CD4-positive, CD25-positive, alpha-beta regulatory T cell (primary cell): ENCODE results near the gene AGAP1. TPM values are rescaled to one million over a fixed set of nuclear protein-coding genes. Genes with fewer than 3 reads are reported as not detected.

Source experiments
- ATAC-seq, 2 donors: fragments of 150-1000 bp; cut with Tn5 transposase; one replicate each; pipeline ENCODE4 v1.10.0; 2021; ENCODE audit warnings: low read depth in 2 of 2, moderate number of reproducible peaks in 2 of 2, moderate library complexity in 1 of 2
- DNase-seq, 3 donors: peaks; one replicate each; pipeline versions ENCODE4 v3.0.0 to v3.0.0-alpha.2; 2012 to 2022; ENCODE audit warnings: mixed read lengths in 1 of 3
- H3K27ac ChIP-seq: one replicate; pipeline ENCODE4 v1.7.0; 2013; ENCODE audit warnings: mild to moderate bottlenecking, low read length; ENCODE audit not compliant: insufficient read depth, poor library complexity, severe bottlenecking
- H3K27me3 ChIP-seq: one replicate; pipeline ENCODE4 v1.7.0; 2013; ENCODE audit warnings: low read length; ENCODE audit not compliant: control insufficient read depth, insufficient read depth
- H3K36me3 ChIP-seq: one replicate; pipeline ENCODE4 v1.7.0; 2013; ENCODE audit warnings: mild to moderate bottlenecking, low read length, moderate library complexity; ENCODE audit not compliant: control insufficient read depth, insufficient read depth
- H3K4me1 ChIP-seq: 2 replicates; pipeline ENCODE4 v1.7.0; 2013; ENCODE audit warnings: mild to moderate bottlenecking, low read length; ENCODE audit not compliant: insufficient read depth, control insufficient read depth, poor library complexity, severe bottlenecking
- H3K4me3 ChIP-seq: one replicate; pipeline ENCODE4 v1.7.0; 2013; ENCODE audit warnings: low read depth, mild to moderate bottlenecking, low read length, moderate library complexity
- H3K9me3 ChIP-seq, 2 experiments: 1 replicate in 1 of 2; 2 replicates in 1 of 2; pipeline ENCODE4 v1.7.0; 2013; ENCODE audit warnings: low read length in 2 of 2, mild to moderate bottlenecking in 1 of 2, moderate library complexity in 1 of 2; ENCODE audit not compliant: control insufficient read depth in 2 of 2
- H3K27ac Mint-ChIP-seq, 3 donors: one replicate each; pipeline ENCODE4 v1.8.0; 2020 to 2022; ENCODE audit warnings: mild to moderate bottlenecking in 3 of 3, mixed read lengths in 3 of 3, moderate library complexity in 2 of 3
- H3K27me3 Mint-ChIP-seq: one replicate; pipeline ENCODE4 v1.8.0; 2022; ENCODE audit warnings: mild to moderate bottlenecking, mixed read lengths
- H3K36me3 Mint-ChIP-seq: one replicate; pipeline ENCODE4 v1.8.0; 2020; ENCODE audit warnings: mixed read lengths
- H3K4me1 Mint-ChIP-seq, 4 donors: one replicate each; pipeline ENCODE4 v1.8.0; 2020 to 2022; ENCODE audit warnings: mixed read lengths in 4 of 4, mild to moderate bottlenecking in 1 of 4
- H3K4me3 Mint-ChIP-seq, 4 donors: one replicate each; pipeline ENCODE4 v1.8.0; 2020 to 2022; ENCODE audit warnings: mild to moderate bottlenecking in 4 of 4, mixed read lengths in 4 of 4, moderate library complexity in 3 of 4
- H3K9me3 Mint-ChIP-seq, 7 donors: one replicate each; pipeline ENCODE4 v1.8.0; 2020 to 2022; ENCODE audit warnings: mixed read lengths in 7 of 7, mild to moderate bottlenecking in 3 of 7, moderate library complexity in 2 of 7
- polyA plus RNA-seq, 4 donors: library from polyadenylated mRNA; unstranded; fragments of 300-500 nt; fragmentation: Illumina TruSeq; gene quantifications; one replicate each; pipeline ENCODE4 v1.2.3, GENCODE V29; 2021
- total RNA-seq: library from RNA; stranded (reverse); gene quantifications from one replicate; pipeline ENCODE4 v1.2.3, GENCODE V29; 2022

AGAP1 gene
- total and polyA plus RNA-seq, 5 donors from 2014 or later = 0.99 TPM; not detected in 4

GRCh38 chr2:235900631-235901030 lies 406.8 kb downstream of the AGAP1 start:
- DNase-seq (no peak), ATAC-seq (no peak)
- peaks cover 14% of the 10 kb centered on the region for H3K27me3 Mint-ChIP-seq
- H3K4me3 ChIP-seq = no peak overlapping the region
- no peaks in the 10 kb centered on the region for H3K36me3 ChIP-seq
- H3K9me3 Mint-ChIP-seq = peaks cover 0 to 4% (median 0%) of the 10 kb centered on the region in 7 donors
- H3K27me3 ChIP-seq = no peaks in the 10 kb centered on the region
- H3K4me1 Mint-ChIP-seq = no peaks in the 10 kb centered on the region
- no peaks in the 10 kb centered on the region for H3K4me1 ChIP-seq
- H3K4me3 Mint-ChIP-seq = no peak overlapping the region
- no peaks in the 10 kb centered on the region for H3K36me3 Mint-ChIP-seq
- no peak overlapping the region for H3K27ac ChIP-seq
- no peaks in the 10 kb centered on the region for H3K9me3 ChIP-seq
- H3K27ac Mint-ChIP-seq = no peak overlapping the region

GRCh38 chr2:235901243-235901642 lies 407.4 kb downstream of the AGAP1 start:
- H3K36me3 ChIP-seq = no peaks in the 10 kb centered on the region
- no peak overlapping the region for H3K4me3 ChIP-seq
- Mint-ChIP-seq H3K27ac (no peak overlapping the region), H3K36me3 (no peaks in the 10 kb centered on the region), H3K4me1 (no peaks in the 10 kb centered on the region), H3K27me3 (peaks cover 18% of the 10 kb centered on the region), H3K9me3 (peaks cover 0 to 4% (median 0%) of the 10 kb centered on the region in 7 donors), H3K4me3 (no peak overlapping the region)
- no peak overlapping the region for H3K27ac ChIP-seq
- no peaks in the 10 kb centered on the region for H3K9me3 ChIP-seq
- H3K27me3 ChIP-seq = no peaks in the 10 kb centered on the region
- no peaks in the 10 kb centered on the region for H3K4me1 ChIP-seq
- ATAC-seq (no peak), DNase-seq (no peak)

- H3K4me3 ChIP-seq = no peak overlapping the region
- H3K36me3 Mint-ChIP-seq = no peaks in the 10 kb centered on the region
- no peaks in the 10 kb centered on the region for H3K36me3 ChIP-seq
Observed at GRCh38 chr2:235903782-235904584, 410.1 kb downstream of the AGAP1 start.

GRCh38 chr2:235904585-235904931 lies 410.7 kb downstream of the AGAP1 start:
- DNase-seq = no peak
- Mint-ChIP-seq H3K4me1 (no peaks in the 10 kb centered on the region), H3K27me3 (peaks cover 24% of the 10 kb centered on the region), H3K4me3 (no peak overlapping the region), H3K36me3 (no peaks in the 10 kb centered on the region), H3K9me3 (peaks cover 0 to 4% (median 0%) of the 10 kb centered on the region in 7 donors), H3K27ac (no peak overlapping the region)
- Histone ChIP-seq H3K36me3 (no peaks in the 10 kb centered on the region), H3K9me3 (no peaks in the 10 kb centered on the region), H3K4me3 (no peak overlapping the region), H3K27me3 (no peaks in the 10 kb centered on the region), H3K27ac (no peak overlapping the region), H3K4me1 (no peaks in the 10 kb centered on the region)
- no peak for ATAC-seq

More at GRCh38 chr2:235903782-235904584, 410.1 kb downstream of the AGAP1 start:
- no peaks in the 10 kb centered on the region for H3K4me1 Mint-ChIP-seq
- DNase-seq (no peak), ATAC-seq (no peak)
- no peak overlapping the region for H3K4me3 Mint-ChIP-seq
- no peaks in the 10 kb centered on the region for H3K4me1 ChIP-seq
- no peak overlapping the region for H3K27ac ChIP-seq
- peaks cover 0 to 4% (median 0%) of the 10 kb centered on the region in 7 donors for H3K9me3 Mint-ChIP-seq
- no peak overlapping the region for H3K27ac Mint-ChIP-seq
- no peaks in the 10 kb centered on the region for H3K9me3 ChIP-seq
- H3K27me3 Mint-ChIP-seq = peaks cover 22% of the 10 kb centered on the region
- no peaks in the 10 kb centered on the region for H3K27me3 ChIP-seq

- Histone ChIP-seq H3K9me3 (no peaks in the 10 kb centered on the region), H3K27ac (no peak overlapping the region), H3K4me1 (no peaks in the 10 kb centered on the region), H3K4me3 (no peak overlapping the region), H3K27me3 (no peaks in the 10 kb centered on the region), H3K36me3 (no peaks in the 10 kb centered on the region)
- H3K27ac Mint-ChIP-seq = no peak overlapping the region
- ATAC-seq (no peak), DNase-seq (no peak)
- no peaks in the 10 kb centered on the region for H3K36me3 Mint-ChIP-seq
- no peaks in the 10 kb centered on the region for H3K4me1 Mint-ChIP-seq
- H3K27me3 Mint-ChIP-seq = peaks cover 25% of the 10 kb centered on the region
- H3K9me3 Mint-ChIP-seq = peaks cover 0 to 6% (median 0%) of the 10 kb centered on the region in 7 donors
- H3K4me3 Mint-ChIP-seq = no peak overlapping the region
Observed at GRCh38 chr2:235908826-235909225, 415.0 kb downstream of the AGAP1 start.

- peaks cover 0 to 6% (median 0%) of the 10 kb centered on the region in 7 donors for H3K9me3 Mint-ChIP-seq
- H3K27ac Mint-ChIP-seq = no peak overlapping the region
- H3K36me3 Mint-ChIP-seq = no peaks in the 10 kb centered on the region
Observed at GRCh38 chr2:235909358-235909757, 415.5 kb downstream of the AGAP1 start.

GRCh38 chr2:235910067-235910466 lies 416.2 kb downstream of the AGAP1 start:
- no peak overlapping the region for H3K27ac Mint-ChIP-seq
- H3K9me3 ChIP-seq = no peaks in the 10 kb centered on the region
- no peak overlapping the region for H3K4me3 Mint-ChIP-seq
- H3K27me3 Mint-ChIP-seq = peaks cover 22% of the 10 kb centered on the region
- no peaks in the 10 kb centered on the region for H3K36me3 Mint-ChIP-seq
- no peaks in the 10 kb centered on the region for H3K4me1 ChIP-seq
- no peaks in the 10 kb centered on the region for H3K27me3 ChIP-seq
- no peak for DNase-seq
- H3K9me3 Mint-ChIP-seq = peaks cover 0 to 6% (median 2%) of the 10 kb centered on the region in 7 donors
- no peaks in the 10 kb centered on the region for H3K4me1 Mint-ChIP-seq
- no peaks in the 10 kb centered on the region for H3K36me3 ChIP-seq
- no peak for ATAC-seq
- no peak overlapping the region for H3K4me3 ChIP-seq
- no peak overlapping the region for H3K27ac ChIP-seq

More at GRCh38 chr2:235909358-235909757, 415.5 kb downstream of the AGAP1 start:
- Mint-ChIP-seq H3K4me1 (no peaks in the 10 kb centered on the region), H3K27me3 (peaks cover 25% of the 10 kb centered on the region), H3K4me3 (no peak overlapping the region)
- DNase-seq (no peak), ATAC-seq (no peak)
- Histone ChIP-seq H3K27me3 (no peaks in the 10 kb centered on the region), H3K36me3 (no peaks in the 10 kb centered on the region), H3K4me1 (no peaks in the 10 kb centered on the region), H3K9me3 (no peaks in the 10 kb centered on the region), H3K4me3 (no peak overlapping the region), H3K27ac (no peak overlapping the region)

GRCh38 chr2:235911125-235911524 lies 417.3 kb downstream of the AGAP1 start:
- H3K27me3 Mint-ChIP-seq = peaks cover 13% of the 10 kb centered on the region
- Histone ChIP-seq H3K4me3 (no peak overlapping the region), H3K36me3 (no peaks in the 10 kb centered on the region), H3K27ac (no peak overlapping the region), H3K27me3 (no peaks in the 10 kb centered on the region), H3K9me3 (no peaks in the 10 kb centered on the region), H3K4me1 (no peaks in the 10 kb centered on the region)
- no peak overlapping the region for H3K27ac Mint-ChIP-seq
- no peak for ATAC-seq
- H3K4me1 Mint-ChIP-seq = no peaks in the 10 kb centered on the region
- DNase-seq = no peak
- H3K36me3 Mint-ChIP-seq = no peaks in the 10 kb centered on the region
- H3K4me3 Mint-ChIP-seq = no peak overlapping the region
- H3K9me3 Mint-ChIP-seq = peaks cover 0 to 8% (median 4%) of the 10 kb centered on the region in 7 donors
